Stomach smooth muscle (tissue), 2 donors: ENCODE measurements around the gene PIK3AP1.

Experiments used
- H3K27ac ChIP-seq: one replicate; pipeline ENCODE4 v1.7.0; 2013; ENCODE audit warnings: mild to moderate bottlenecking, low read length, inconsistent platforms
- H3K27me3 ChIP-seq, 2 donors: one replicate each; pipeline ENCODE4 v1.7.0; 2013; ENCODE audit warnings: low read length in 2 of 2; ENCODE audit not compliant: insufficient read depth in 2 of 2, control insufficient read depth in 1 of 2
- H3K36me3 ChIP-seq, 2 donors: one replicate each; pipeline ENCODE4 v1.7.0; 2013; ENCODE audit warnings: low read length in 2 of 2; ENCODE audit not compliant: control insufficient read depth in 2 of 2, insufficient read depth in 2 of 2
- H3K4me1 ChIP-seq: one replicate; pipeline ENCODE4 v1.7.0; 2013; ENCODE audit warnings: low read length; ENCODE audit not compliant: control insufficient read depth, insufficient read depth
- H3K4me3 ChIP-seq, 2 donors: one replicate each; pipeline ENCODE4 v1.7.0; 2013; ENCODE audit warnings: low read length in 2 of 2
- H3K9ac ChIP-seq, 2 donors: one replicate each; pipeline ENCODE4 v1.7.0; 2013; ENCODE audit warnings: low read length in 2 of 2, mild to moderate bottlenecking in 1 of 2
- H3K9me3 ChIP-seq, 2 donors: one replicate each; pipeline ENCODE4 v1.7.0; 2013; ENCODE audit warnings: low read length in 2 of 2; ENCODE audit not compliant: control insufficient read depth in 2 of 2
- donor health status: healthy.
- donor health status: Pancreatic carcinoma.

PIK3AP1 gene

DNA sequence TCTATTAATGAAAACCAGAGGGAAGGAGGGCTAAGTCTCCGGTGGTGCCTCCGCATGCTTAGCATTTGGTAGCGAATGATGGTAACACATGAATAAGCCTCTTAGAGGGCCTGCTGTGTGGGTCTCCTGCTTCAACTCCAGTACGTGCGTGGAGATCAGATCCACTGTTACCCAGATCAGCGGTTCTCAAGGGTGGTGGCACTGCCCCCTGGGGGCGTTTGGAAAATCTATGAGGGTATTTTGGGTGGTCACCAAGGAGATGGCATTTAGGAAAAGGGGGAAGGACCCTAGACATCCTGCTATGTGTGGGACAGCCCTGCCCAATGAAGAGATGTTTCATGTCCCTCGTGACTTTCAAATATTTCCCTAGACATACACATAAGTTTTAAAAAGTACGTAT, 76.4 kb downstream of the PIK3AP1 start:
- Histone ChIP-seq H3K27ac (no peak overlapping the region), H3K9ac (no peak overlapping the region), H3K4me1 (no peaks in the 10 kb centered on the region), H3K4me3 (no peak overlapping the region), H3K27me3 (peaks cover 0 to 2% of the 10 kb centered on the region in 2 donors), H3K36me3 (no peaks in the 10 kb centered on the region), H3K9me3 (no peaks in the 10 kb centered on the region)

GRCh38 chr10:96642973-96643372, 77.3 kb downstream of the PIK3AP1 start:
- H3K9ac ChIP-seq, result no peak overlapping the region
- H3K27ac ChIP-seq, result no peak overlapping the region
- no peaks in the 10 kb centered on the region for H3K36me3 ChIP-seq

DNA sequence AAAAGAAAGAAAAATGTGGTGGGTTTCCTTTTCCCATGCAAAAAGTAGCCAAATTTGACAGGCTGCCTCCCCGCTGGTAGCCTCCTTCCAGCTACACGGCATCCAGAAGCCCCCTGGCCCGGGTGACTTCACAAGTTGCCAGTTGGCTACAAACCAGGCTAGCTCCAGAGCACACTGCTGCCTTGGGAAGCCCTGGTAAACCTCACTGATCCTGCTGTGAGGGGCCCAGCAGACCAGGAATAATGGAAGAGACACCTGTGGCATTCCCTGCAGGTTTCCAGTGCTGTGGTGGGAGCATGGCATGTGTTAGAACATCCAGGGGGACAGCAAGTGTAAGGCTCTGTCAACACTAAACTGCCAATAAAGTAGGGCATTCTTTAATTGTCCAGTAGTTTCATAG, 77.8 kb downstream of the PIK3AP1 start:
- peaks cover 0 to 3% of the 10 kb centered on the region in 2 donors for H3K27me3 ChIP-seq
- H3K4me1 ChIP-seq, result no peaks in the 10 kb centered on the region
- no peak overlapping the region for H3K27ac ChIP-seq
- no peak overlapping the region for H3K4me3 ChIP-seq
- no peak overlapping the region for H3K9ac ChIP-seq
- no peaks in the 10 kb centered on the region for H3K36me3 ChIP-seq
- no peaks in the 10 kb centered on the region for H3K9me3 ChIP-seq

More at GRCh38 chr10:96642973-96643372, 77.3 kb downstream of the PIK3AP1 start:
- Histone ChIP-seq H3K27me3 (peaks cover 0 to 3% of the 10 kb centered on the region in 2 donors), H3K4me1 (no peaks in the 10 kb centered on the region), H3K9me3 (no peaks in the 10 kb centered on the region), H3K4me3 (no peak overlapping the region)

DNA sequence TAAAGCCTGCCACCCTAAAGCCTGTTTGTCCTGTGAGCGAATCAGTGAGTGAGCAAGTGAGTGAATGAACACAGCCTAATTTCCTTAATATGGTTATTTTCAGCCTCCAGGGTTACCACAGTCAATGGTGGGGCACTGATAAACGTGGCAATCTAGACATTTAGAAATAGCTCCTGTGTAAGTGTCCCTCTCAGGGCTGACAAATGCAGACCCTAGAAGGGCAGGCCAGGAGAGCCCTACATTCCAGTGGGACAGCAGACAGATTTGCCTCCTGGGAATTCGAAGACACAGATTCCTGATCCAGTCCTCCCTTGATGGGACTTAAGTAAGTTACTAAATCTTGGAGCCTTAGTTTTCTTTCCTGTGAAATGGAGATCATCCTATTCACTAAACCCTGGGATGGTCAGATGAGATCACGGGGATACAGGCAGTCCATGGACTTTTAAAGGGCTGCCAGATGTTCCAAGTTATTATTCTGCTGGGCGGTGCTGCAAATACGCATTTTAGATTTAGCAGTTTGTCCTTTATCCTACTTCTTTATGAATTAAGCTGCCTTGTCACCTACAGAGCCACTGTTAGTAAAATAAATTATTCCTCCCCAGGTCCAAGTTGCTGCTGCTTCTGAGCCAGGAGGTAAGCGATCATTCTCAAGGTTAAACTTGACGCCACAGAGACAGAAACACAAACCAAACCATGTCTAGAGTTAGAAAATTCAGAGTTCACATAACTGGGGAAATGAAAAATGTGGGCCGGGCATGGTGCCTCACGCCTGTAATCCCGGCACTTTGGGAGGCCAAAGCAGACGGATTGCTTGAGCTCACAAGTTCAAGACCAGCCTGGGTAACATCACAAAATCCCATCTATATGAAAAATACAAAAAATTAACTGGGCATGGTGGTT, 78.7 kb downstream of the PIK3AP1 start:
- Histone ChIP-seq H3K9ac (no peak overlapping the region), H3K27ac (no peak overlapping the region), H3K9me3 (no peaks in the 10 kb centered on the region), H3K27me3 (peaks cover 0 to 3% of the 10 kb centered on the region in 2 donors), H3K4me1 (no peaks in the 10 kb centered on the region), H3K36me3 (no peaks in the 10 kb centered on the region), H3K4me3 (no peak overlapping the region)

DNA sequence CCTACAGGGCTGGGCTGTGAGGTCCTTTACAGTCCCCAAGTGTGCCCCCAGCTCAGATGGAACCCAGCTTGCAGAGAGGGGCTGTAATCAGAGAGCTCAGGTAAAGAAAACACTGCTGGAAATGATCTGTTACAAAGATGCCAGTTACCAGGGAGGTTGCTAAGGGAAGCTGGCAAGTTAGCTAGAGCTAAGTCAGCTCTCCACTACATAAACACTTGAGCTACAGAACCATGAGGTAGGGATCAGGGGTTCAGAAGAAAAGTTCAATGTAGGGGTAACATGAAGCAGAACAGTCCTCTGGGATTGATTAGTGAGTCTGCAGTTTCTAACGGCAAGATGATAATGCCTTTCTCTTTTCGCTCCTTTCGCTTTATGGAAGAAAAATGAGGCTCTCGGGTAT, 80.4 kb downstream of the PIK3AP1 start:
- Histone ChIP-seq H3K9me3 (no peaks in the 10 kb centered on the region), H3K36me3 (no peaks in the 10 kb centered on the region), H3K4me3 (no peak overlapping the region), H3K27ac (no peak overlapping the region), H3K9ac (no peak overlapping the region), H3K4me1 (no peaks in the 10 kb centered on the region), H3K27me3 (peaks cover 0 to 2% of the 10 kb centered on the region in 2 donors)

DNA sequence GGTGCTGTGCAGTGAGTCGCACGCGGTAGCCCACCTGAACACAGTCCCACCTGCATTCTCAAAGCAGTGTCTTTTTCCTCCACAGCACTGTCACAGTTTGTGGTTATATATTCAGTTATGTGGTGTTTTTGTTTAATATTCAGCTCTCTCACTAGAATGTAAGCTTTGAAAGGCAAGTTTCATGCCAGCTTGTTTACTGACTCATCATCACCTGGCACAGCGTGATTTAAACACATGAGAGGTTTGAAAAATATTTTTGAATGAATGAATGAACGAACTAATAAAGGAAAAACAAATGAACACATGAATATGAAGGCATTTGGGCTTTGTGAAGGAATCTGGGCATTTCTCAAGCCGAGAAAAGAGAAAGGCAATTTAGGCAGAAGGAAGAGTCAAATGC, 81.6 kb downstream of the PIK3AP1 start:
- Histone ChIP-seq H3K36me3 (no peaks in the 10 kb centered on the region), H3K27me3 (peaks cover 0 to 2% of the 10 kb centered on the region in 2 donors), H3K9me3 (no peaks in the 10 kb centered on the region), H3K4me3 (no peak overlapping the region), H3K4me1 (no peaks in the 10 kb centered on the region), H3K27ac (no peak overlapping the region), H3K9ac (no peak overlapping the region)

DNA sequence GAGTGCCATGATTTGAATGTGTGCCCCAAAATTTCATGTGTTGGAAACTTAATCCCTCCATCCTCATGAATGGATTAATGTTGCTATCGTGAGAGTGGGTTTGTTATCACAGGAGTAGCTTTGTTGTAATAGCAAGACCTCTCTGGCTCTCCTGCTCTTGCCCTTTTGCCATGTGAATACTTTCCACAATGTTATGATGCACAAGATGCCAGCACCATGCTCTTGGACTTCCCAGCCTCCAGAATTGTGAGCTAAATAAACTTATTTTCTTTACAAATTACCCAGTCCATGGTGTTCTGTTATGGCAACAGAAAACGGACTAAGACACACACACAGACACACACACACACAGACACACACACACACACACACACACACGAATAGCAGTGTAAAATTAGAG, 82.2 kb downstream of the PIK3AP1 start:
- no peaks in the 10 kb centered on the region for H3K9me3 ChIP-seq
- no peaks in the 10 kb centered on the region for H3K36me3 ChIP-seq
- no peaks in the 10 kb centered on the region for H3K4me1 ChIP-seq
- no peak overlapping the region for H3K4me3 ChIP-seq
- H3K27me3 ChIP-seq, result peaks cover 0 to 2% of the 10 kb centered on the region in 2 donors
- H3K9ac ChIP-seq, result no peak overlapping the region
- no peak overlapping the region for H3K27ac ChIP-seq

GRCh38 chr10:96637709-96638108, 82.6 kb downstream of the PIK3AP1 start:
- no peaks in the 10 kb centered on the region for H3K9me3 ChIP-seq
- peaks cover 0 to 2% of the 10 kb centered on the region in 2 donors for H3K27me3 ChIP-seq
- H3K27ac ChIP-seq, result no peak overlapping the region
- H3K4me3 ChIP-seq, result no peak overlapping the region
- no peaks in the 10 kb centered on the region for H3K4me1 ChIP-seq
- no peaks in the 10 kb centered on the region for H3K36me3 ChIP-seq
- H3K9ac ChIP-seq, result no peak overlapping the region

GRCh38 chr10:96636551-96636950, 83.8 kb downstream of the PIK3AP1 start:
- Histone ChIP-seq H3K9me3 (no peaks in the 10 kb centered on the region), H3K27me3 (peaks cover 0 to 2% of the 10 kb centered on the region in 2 donors), H3K36me3 (no peaks in the 10 kb centered on the region), H3K27ac (no peak overlapping the region), H3K9ac (no peak overlapping the region), H3K4me1 (no peaks in the 10 kb centered on the region), H3K4me3 (no peak overlapping the region)

DNA sequence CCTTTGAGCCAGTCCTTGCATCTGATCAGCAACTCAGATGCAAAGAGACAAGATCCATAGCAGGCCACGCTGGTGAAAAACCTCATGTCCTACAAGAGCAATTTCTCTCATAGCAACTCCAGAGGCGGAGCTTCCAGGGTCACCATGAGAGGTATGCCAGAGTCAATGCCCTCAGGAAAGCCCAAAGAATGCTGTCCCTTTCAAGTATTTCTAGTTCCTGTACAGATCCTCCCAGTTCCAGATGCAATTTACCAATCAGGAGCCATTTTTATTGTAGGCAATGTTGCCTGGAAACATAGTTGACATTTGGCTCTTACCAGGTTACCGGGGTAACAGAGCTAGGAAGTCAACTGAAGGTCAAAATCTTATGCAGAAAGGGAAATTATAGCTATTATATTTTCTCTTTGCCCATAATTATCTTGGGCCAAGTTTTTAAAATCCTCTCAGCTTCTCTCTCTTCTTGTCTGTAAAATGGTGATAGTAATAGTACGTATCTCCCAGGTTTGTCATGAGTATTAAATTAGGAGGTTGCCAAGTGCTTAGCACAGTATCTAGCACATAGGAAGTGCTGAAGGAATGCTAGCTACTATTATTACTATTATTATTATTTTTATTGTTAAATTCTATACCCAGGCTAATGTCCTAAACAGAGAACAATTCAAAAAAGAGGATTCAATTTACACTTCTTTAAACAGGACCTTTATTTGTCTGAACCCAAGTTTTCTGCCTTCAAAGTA, 87.2 kb downstream of the PIK3AP1 start:
- Histone ChIP-seq H3K27ac (no peak overlapping the region), H3K9me3 (no peaks in the 10 kb centered on the region), H3K4me3 (no peak overlapping the region), H3K36me3 (no peaks in the 10 kb centered on the region), H3K27me3 (no peaks in the 10 kb centered on the region), H3K4me1 (no peaks in the 10 kb centered on the region), H3K9ac (no peak overlapping the region)

DNA sequence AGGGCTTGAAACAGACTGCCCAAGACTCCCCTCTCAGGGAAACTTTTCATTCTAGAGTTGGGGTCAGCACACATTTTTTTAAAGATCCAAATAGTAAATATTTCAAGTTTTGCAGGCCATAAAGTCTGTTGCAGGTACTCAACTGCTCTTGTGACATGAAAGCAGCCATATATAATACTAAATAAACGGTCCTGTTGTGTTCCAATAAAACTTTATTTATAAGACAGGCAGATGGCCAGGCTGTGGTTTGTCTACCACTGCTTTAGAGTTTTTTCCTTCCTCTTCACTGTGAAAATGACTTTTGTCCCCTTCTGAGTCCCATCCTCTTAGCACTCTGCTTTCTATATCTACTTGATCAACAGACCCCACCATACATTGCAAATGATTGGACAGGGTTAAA, 93.0 kb downstream of the PIK3AP1 start:
- Histone ChIP-seq H3K4me3 (no peak overlapping the region), H3K27ac (no peak overlapping the region), H3K9ac (no peak overlapping the region), H3K9me3 (no peaks in the 10 kb centered on the region), H3K27me3 (no peaks in the 10 kb centered on the region), H3K36me3 (no peaks in the 10 kb centered on the region), H3K4me1 (no peaks in the 10 kb centered on the region)
